Endothelial cell of umbilical vein (primary cell): ENCODE data around the gene MID1. TPM values are rescaled to one million over a fixed set of nuclear protein-coding genes. Genes with fewer than 3 reads are reported as not detected.

Experiments used
- BruUV-seq: library from RNA; stranded (reverse); fragments of 400-500 nt; replicated peaks from 2 replicates; lab custom pipeline; 2021; lab: Mats Ljungman, UMichigan
- CTCF ChIA-PET: fragments of 300-600, 350-600 bp; sonication (Branson Sonifier 250); formaldehyde crosslinking; loops from one replicate; lab custom pipeline; 2021; ENCODE audit warnings: antibody characterized with exemption, inconsistent platforms; lab: Charles Lee
- POLR2A ChIA-PET: fragments of 300-600, 350-600 bp; sonication (Branson Sonifier 250); formaldehyde crosslinking; loops from one replicate; lab custom pipeline; 2021; ENCODE audit warnings: antibody characterized with exemption, inconsistent platforms; lab: Charles Lee
- DNase-seq: peaks from one replicate; pipeline ENCODE4 v3.0.0-alpha.2; 2011; ENCODE audit warnings: low read depth, low spot score
- FAIRE-seq: peaks from 2 replicates; lab custom pipeline; 2011; peaks lifted over from hg19 to GRCh38; lab: Jason Lieb, UNC
- H2AFZ ChIP-seq: 2 replicates; pipeline ENCODE4 v1.6.0; 2012; ENCODE audit warnings: low read depth, low read length, control low read depth, inconsistent platforms
- H3K27ac ChIP-seq: 2 replicates; pipeline ENCODE4 v1.5.1; 2011; ENCODE audit warnings: low read depth, mild to moderate bottlenecking, control low read depth, low read length, moderate library complexity; ENCODE audit not compliant: insufficient read depth
- H3K27me3 ChIP-seq, 2 experiments: 2 replicates each; pipeline versions ENCODE4 v1.6.0 to v1.6.1; 2011; ENCODE audit warnings: low read length in 2 of 2, mixed read lengths in 1 of 2; ENCODE audit not compliant: control insufficient read depth in 2 of 2, insufficient read depth in 2 of 2
- H3K36me3 ChIP-seq, 2 experiments: 2 replicates in 1 of 2; 3 replicates in 1 of 2; pipeline ENCODE4 v1.5.1; 2011; ENCODE audit warnings: low read length in 2 of 2, mild to moderate bottlenecking in 1 of 2, moderate library complexity in 1 of 2; ENCODE audit not compliant: control insufficient read depth in 2 of 2, insufficient read depth in 2 of 2; ENCODE audit errors: extremely low read depth in 1 of 2
- H3K4me1 ChIP-seq: 3 replicates; pipeline ENCODE4 v1.5.1; 2011; ENCODE audit warnings: mild to moderate bottlenecking, low read length; ENCODE audit not compliant: control insufficient read depth, insufficient read depth; ENCODE audit errors: extremely low read depth
- H3K4me2 ChIP-seq: 2 replicates; pipeline ENCODE4 v1.6.1; 2011; ENCODE audit warnings: low read length, control low read depth, mixed read lengths; ENCODE audit not compliant: insufficient read depth
- H3K4me3 ChIP-seq, 3 experiments: fragments of 200-600 bp in 1 of 3; sonication (generic), shearing (Covaris generic) in 1 of 3; replicated peaks in 1 of 3; 2 replicates each; pipeline ENCODE4 v1.5.1; 2011 to 2016; ENCODE audit warnings: control low read depth in 3 of 3, low read length in 3 of 3, mild to moderate bottlenecking in 2 of 3, inconsistent platforms in 1 of 3, low read depth in 1 of 3, moderate library complexity in 1 of 3; ENCODE audit not compliant: insufficient read depth in 1 of 3
- H3K79me2 ChIP-seq: 2 replicates; pipeline ENCODE4 v1.6.0; 2012; ENCODE audit warnings: low read length, inconsistent platforms; ENCODE audit not compliant: control insufficient read depth, insufficient read depth
- H3K9ac ChIP-seq: replicated peaks from 2 replicates; pipeline ENCODE3; 2011; ENCODE audit warnings: low read length, control low read depth; ENCODE audit not compliant: insufficient read depth; ENCODE audit errors: extremely low read depth
- H3K9me1 ChIP-seq: replicated peaks from 3 replicates; pipeline ENCODE4 v1.6.0; 2011; ENCODE audit warnings: mild to moderate bottlenecking, low read length; ENCODE audit not compliant: control insufficient read depth, insufficient read depth; ENCODE audit errors: extremely low read depth
- H3K9me3 ChIP-seq: replicated peaks from 2 replicates; pipeline ENCODE4 v1.5.1; 2012; ENCODE audit warnings: low read length, inconsistent platforms; ENCODE audit not compliant: control insufficient read depth, insufficient read depth
- H4K20me1 ChIP-seq: replicated peaks from 2 replicates; pipeline ENCODE3; 2011; ENCODE audit warnings: mild to moderate bottlenecking, low read length; ENCODE audit not compliant: control insufficient read depth, insufficient read depth; ENCODE audit errors: extremely low read depth
- EZH2 ChIP-seq: IDR thresholded peaks from 2 replicates; pipeline ENCODE4 v1.6.1; 2012; ENCODE audit warnings: borderline replicate concordance, low read depth, mild to moderate bottlenecking, moderate library complexity, low read length, inconsistent platforms; ENCODE audit not compliant: severe bottlenecking
- FOS ChIP-seq: IDR thresholded peaks from 2 replicates; pipeline ENCODE4 v1.6.1; 2011; ENCODE audit warnings: mild to moderate bottlenecking, low read length, moderate library complexity, borderline replicate concordance; ENCODE audit not compliant: insufficient read depth
- GATA2 ChIP-seq: IDR thresholded peaks from 2 replicates; pipeline ENCODE4 v1.7.0; 2011; ENCODE audit warnings: low read depth, mild to moderate bottlenecking, moderate library complexity, mixed read lengths, low read length; ENCODE audit not compliant: insufficient read length, insufficient read depth
- JUN ChIP-seq: IDR thresholded peaks from 2 replicates; pipeline ENCODE4 v1.6.1; 2011; ENCODE audit warnings: borderline replicate concordance, low read depth; ENCODE audit not compliant: insufficient read length, insufficient read depth
- MYC ChIP-seq: IDR thresholded peaks from one replicate; pipeline ENCODE4 v1.6.1; 2011; ENCODE audit warnings: mild to moderate bottlenecking, low read depth, low read length
- POLR2A ChIP-seq: IDR thresholded peaks from 2 replicates; pipeline ENCODE4 v1.6.1; 2012; ENCODE audit warnings: low read depth, mild to moderate bottlenecking, control low read depth, low read length
- POLR2AphosphoS5 ChIP-seq: IDR thresholded peaks from 2 replicates; pipeline ENCODE4 v1.6.1; 2012; ENCODE audit warnings: low read depth, mild to moderate bottlenecking, control low read depth, low read length, moderate library complexity; ENCODE audit not compliant: insufficient read depth
- dilution Hi-C: fragments of 300-500 bp; cut with MboI; formaldehyde crosslinking; loops from one replicate; pipeline ENCODE4 v1.15.0; 2019; ENCODE audit warnings: low sequenced_read_pairs; ENCODE audit not compliant: extremely low pct_ligation_motif_present
- intact Hi-C: fragments of 100-400 bp; cut with micrococcal nuclease; formaldehyde crosslinking; loops from one replicate; pipeline ENCODE4 v1.10.0; 2022
- polyA plus RNA-seq, 4 experiments: library from polyadenylated mRNA; depleted of rRNA in 3 of 4; stranded (reverse) in 3 of 4; unstranded in 1 of 4; fragments of >200 nt; gene quantifications; 2 replicates each; pipeline versions ENCODE4 v1.2.1 to v1.2.3, GENCODE V29; 2011 to 2012; ENCODE audit warnings: missing spikeins in 1 of 4
- total RNA-seq: library from RNA; stranded (reverse); gene quantifications from 2 replicates; pipeline ENCODE4 v1.2.3, GENCODE V29; 2021
- TF ChIP-seq, protein P1 (sequence below): IDR thresholded peaks from 2 replicates; pipeline ENCODE4 v1.6.1; 2011; ENCODE audit not compliant: insufficient read depth, insufficient read length
- TF ChIP-seq, protein P2 (sequence below), 2 donors: IDR thresholded peaks; 1 replicate in 1 of 2; 2 replicates in 1 of 2; pipeline ENCODE4 v1.5.1; 2011; ENCODE audit warnings: low read length in 2 of 2, mild to moderate bottlenecking in 2 of 2, moderate library complexity in 2 of 2, control low read depth in 1 of 2, inconsistent platforms in 1 of 2, low read depth in 1 of 2; ENCODE audit not compliant: insufficient read depth in 1 of 2; ENCODE audit errors: extremely low read depth in 1 of 2

MID1 gene
- total and polyA plus RNA-seq, 2 donors (not counting 3 experiments of a cell fraction or from before 2014, with no cell fraction given): 21.3 to 29.8 TPM

GRCh38 chrX:10536744-10537143, 83.6 kb downstream of the MID1 start:
- no peaks in the 10 kb centered on the region for H3K27me3 ChIP-seq
- no peak for TF ChIP-seq MYC
- TF ChIP-seq GATA2: no peak
- no peak for TF ChIP-seq POLR2A
- H2AFZ ChIP-seq: no peak overlapping the region
- no peak overlapping the region for H3K27ac ChIP-seq
- no peak overlapping the region for H3K4me2 ChIP-seq
- no peak for DNase-seq
- H3K9ac ChIP-seq: no peak overlapping the region
- no peak for FAIRE-seq
- CTCF ChIA-PET: interaction anchor here (1.1 kb wide), 1 partner anchor 13 kb away, joined by 3 read pairs; no protein-coding TSS in a partner anchor
- no peaks in the 10 kb centered on the region for H4K20me1 ChIP-seq
- dilution Hi-C loops: no loop called here
- POLR2A ChIA-PET: no interaction called here
- intact Hi-C loops: no loop called here
- no peaks in the 10 kb centered on the region for H3K9me1 ChIP-seq
- no peaks in the 10 kb centered on the region for H3K79me2 ChIP-seq
- no peak overlapping the region for H3K4me3 ChIP-seq
- H3K9me3 ChIP-seq: no peaks in the 10 kb centered on the region
- H3K4me1 ChIP-seq: peaks cover 4% of the 10 kb centered on the region
- BruUV-seq: no TSS peak
- no peaks in the 10 kb centered on the region for H3K36me3 ChIP-seq

DNA sequence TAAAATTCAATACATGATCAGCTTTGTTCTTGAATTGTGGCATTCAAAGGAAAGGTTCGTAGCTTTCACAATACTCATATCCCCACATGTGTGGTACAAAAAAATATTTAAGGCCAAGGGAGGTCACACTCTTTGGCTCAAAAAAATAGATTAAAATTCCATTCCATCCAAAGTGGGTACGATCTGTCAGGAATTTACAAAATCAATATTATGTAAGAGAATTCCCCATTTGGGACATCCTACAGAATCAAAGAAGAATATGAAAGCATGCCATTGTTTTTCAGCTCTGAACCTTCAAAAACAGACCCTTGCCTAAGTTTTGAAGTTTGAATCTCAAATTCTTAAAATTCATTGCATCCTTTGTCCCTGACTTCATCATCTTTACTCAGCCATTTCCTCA, 85.8 kb downstream of the MID1 start:
- dilution Hi-C loops: no loop called here
- no peak for TF ChIP-seq MYC
- no peak for TF ChIP-seq POLR2AphosphoS5
- no peak for TF ChIP-seq EZH2
- TF ChIP-seq JUN: no peak
- no peak for TF ChIP-seq GATA2
- no peak for TF ChIP-seq FOS
- TF ChIP-seq, protein P1, sequence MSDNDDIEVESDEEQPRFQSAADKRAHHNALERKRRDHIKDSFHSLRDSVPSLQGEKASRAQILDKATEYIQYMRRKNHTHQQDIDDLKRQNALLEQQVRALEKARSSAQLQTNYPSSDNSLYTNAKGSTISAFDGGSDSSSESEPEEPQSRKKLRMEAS: no peak
- TF ChIP-seq, protein P2, sequence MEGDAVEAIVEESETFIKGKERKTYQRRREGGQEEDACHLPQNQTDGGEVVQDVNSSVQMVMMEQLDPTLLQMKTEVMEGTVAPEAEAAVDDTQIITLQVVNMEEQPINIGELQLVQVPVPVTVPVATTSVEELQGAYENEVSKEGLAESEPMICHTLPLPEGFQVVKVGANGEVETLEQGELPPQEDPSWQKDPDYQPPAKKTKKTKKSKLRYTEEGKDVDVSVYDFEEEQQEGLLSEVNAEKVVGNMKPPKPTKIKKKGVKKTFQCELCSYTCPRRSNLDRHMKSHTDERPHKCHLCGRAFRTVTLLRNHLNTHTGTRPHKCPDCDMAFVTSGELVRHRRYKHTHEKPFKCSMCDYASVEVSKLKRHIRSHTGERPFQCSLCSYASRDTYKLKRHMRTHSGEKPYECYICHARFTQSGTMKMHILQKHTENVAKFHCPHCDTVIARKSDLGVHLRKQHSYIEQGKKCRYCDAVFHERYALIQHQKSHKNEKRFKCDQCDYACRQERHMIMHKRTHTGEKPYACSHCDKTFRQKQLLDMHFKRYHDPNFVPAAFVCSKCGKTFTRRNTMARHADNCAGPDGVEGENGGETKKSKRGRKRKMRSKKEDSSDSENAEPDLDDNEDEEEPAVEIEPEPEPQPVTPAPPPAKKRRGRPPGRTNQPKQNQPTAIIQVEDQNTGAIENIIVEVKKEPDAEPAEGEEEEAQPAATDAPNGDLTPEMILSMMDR (IDR thresholded peaks at IDR 0.05; ENCODE audit: extremely low read depth in 1 of 2, insufficient read depth in 1 of 2, low read depth in 1 of 2, low read length in 2 of 2): no peak
- no peak for TF ChIP-seq POLR2A
- no peaks in the 10 kb centered on the region for H4K20me1 ChIP-seq
- H3K79me2 ChIP-seq: no peaks in the 10 kb centered on the region
- no peak overlapping the region for H3K4me3 ChIP-seq
- intact Hi-C loops: no loop called here
- no peaks in the 10 kb centered on the region for H3K9me1 ChIP-seq
- ChIA-PET POLR2A (no interaction called here), CTCF (interaction anchor here (1.9 kb wide), 1 partner anchor 64 kb away, joined by 6 read pairs; no protein-coding TSS in a partner anchor)
- H3K9me3 ChIP-seq: no peaks in the 10 kb centered on the region
- no peaks in the 10 kb centered on the region for H3K36me3 ChIP-seq
- no peak overlapping the region for H3K27ac ChIP-seq
- no peak overlapping the region for H2AFZ ChIP-seq
- FAIRE-seq (no peak), DNase-seq (no peak)
- no TSS peak for BruUV-seq
- peaks cover 8% of the 10 kb centered on the region for H3K4me1 ChIP-seq
- H3K4me2 ChIP-seq: no peak overlapping the region
- H3K27me3 ChIP-seq: no peaks in the 10 kb centered on the region
- no peak overlapping the region for H3K9ac ChIP-seq
